GM23338 (cell line): Measurements from ENCODE around the gene AP1G1. TPM values are rescaled to one million over a fixed set of nuclear protein-coding genes. Genes with fewer than 3 reads are reported as not detected.

ENCODE experiments used
- ATAC-seq: fragments of 200-7000 bp; cut with Tn5 transposase; 3 replicates; pipeline ENCODE4 v1.9.1; 2020
- DNase-seq: peaks from one replicate; pipeline ENCODE4 v3.0.0-alpha.2; 2015; ENCODE audit warnings: low spot score
- H2AFZ ChIP-seq: fragments of 200-600 bp; sonication (generic); 2 replicates; pipeline ENCODE4 v1.8.0; 2016; ENCODE audit warnings: antibody characterized with exemption, mild to moderate bottlenecking, moderate library complexity
- H3F3A ChIP-seq: fragments of 200-600 bp; sonication (generic); replicated peaks from 2 replicates; pipeline ENCODE4 v1.8.0; 2017; ENCODE audit warnings: antibody characterized with exemption, mixed run types, low read depth
- H3K27ac ChIP-seq: fragments of 200-600 bp; sonication (generic); 2 replicates; pipeline ENCODE4 v1.6.1; 2016; ENCODE audit warnings: low read depth
- H3K27me3 ChIP-seq: fragments of 200-600 bp; sonication (generic); 2 replicates; pipeline ENCODE4 v1.8.0; 2016; ENCODE audit warnings: mild to moderate bottlenecking, mixed run types, moderate library complexity; ENCODE audit not compliant: insufficient read depth
- H3K36me3 ChIP-seq: fragments of 200-600 bp; sonication (generic); 2 replicates; pipeline ENCODE4 v1.8.0; 2016; ENCODE audit warnings: mild to moderate bottlenecking; ENCODE audit not compliant: insufficient read depth
- H3K4me1 ChIP-seq: fragments of 200-600 bp; sonication (generic); 2 replicates; pipeline ENCODE4 v1.8.0; 2016; ENCODE audit warnings: mild to moderate bottlenecking, moderate library complexity; ENCODE audit not compliant: insufficient read depth
- H3K4me2 ChIP-seq: fragments of 200-600 bp; sonication (generic); 2 replicates; pipeline ENCODE4 v1.7.1; 2017; ENCODE audit warnings: mixed run types
- H3K4me3 ChIP-seq: fragments of 200-600 bp; sonication (generic); 2 replicates; pipeline ENCODE4 v1.6.1; 2016; ENCODE audit warnings: mixed run types
- H3K79me2 ChIP-seq: fragments of 200-600 bp; sonication (generic); replicated peaks from 2 replicates; pipeline ENCODE4 v1.8.0; 2017; ENCODE audit warnings: mild to moderate bottlenecking; ENCODE audit not compliant: insufficient read depth
- H3K9me2 ChIP-seq: fragments of 200-600 bp; sonication (generic); 2 replicates; pipeline ENCODE4 v1.8.0; 2017; ENCODE audit not compliant: insufficient read depth
- H4K20me1 ChIP-seq: fragments of 200-600 bp; sonication (generic); replicated peaks from 2 replicates; pipeline ENCODE4 v1.8.0; 2017; ENCODE audit warnings: mild to moderate bottlenecking; ENCODE audit not compliant: insufficient read depth
- H3K27ac Mint-ChIP-seq: 2 replicates; pipeline ENCODE4 v1.8.0; 2020; ENCODE audit warnings: inconsistent platforms, mild to moderate bottlenecking, moderate library complexity, mixed read lengths
- H3K27me3 Mint-ChIP-seq: 3 replicates; pipeline ENCODE4 v1.8.0; 2022; ENCODE audit warnings: low read depth, mild to moderate bottlenecking, moderate library complexity, mixed read lengths, inconsistent platforms; ENCODE audit not compliant: insufficient read depth, poor library complexity
- H3K36me3 Mint-ChIP-seq: 3 replicates; pipeline ENCODE4 v1.8.0; 2021; ENCODE audit warnings: low read depth, mild to moderate bottlenecking, inconsistent platforms, moderate library complexity, mixed read lengths
- H3K4me1 Mint-ChIP-seq: 3 replicates; pipeline ENCODE4 v1.8.0; 2020; ENCODE audit warnings: mild to moderate bottlenecking, inconsistent platforms, mixed read lengths
- H3K4me3 Mint-ChIP-seq: 3 replicates; pipeline ENCODE4 v1.8.0; 2021; ENCODE audit warnings: moderate library complexity, mild to moderate bottlenecking, inconsistent platforms, mixed read lengths
- H3K9me3 Mint-ChIP-seq: 3 replicates; pipeline ENCODE4 v1.8.0; 2020; ENCODE audit warnings: moderate library complexity, mild to moderate bottlenecking, inconsistent platforms, mixed read lengths
- CREB1 ChIP-seq: fragments of 250-450 bp; sonication (Bioruptor Pico); IDR thresholded peaks from 2 replicates; pipeline ENCODE4 v1.5.0; 2020; ENCODE audit warnings: low read depth, mild to moderate bottlenecking, moderate library complexity
- ETS1 ChIP-seq: IDR thresholded peaks from 2 replicates; pipeline ENCODE4 v1.6.1; 2016; ENCODE audit warnings: antibody characterized with exemption
- EZH2 ChIP-seq: fragments of 200-600 bp; sonication (generic); IDR thresholded peaks from one replicate; pipeline ENCODE4 v1.8.0; 2017; ENCODE audit warnings: antibody characterized with exemption, mild to moderate bottlenecking, low read depth; ENCODE audit not compliant: unreplicated experiment
- EZH2phosphoT487 ChIP-seq: fragments of 200-600 bp; sonication (generic); IDR thresholded peaks from one replicate; pipeline ENCODE4 v1.8.1; 2018; ENCODE audit warnings: antibody characterized with exemption; ENCODE audit not compliant: unreplicated experiment
- JUNB ChIP-seq: IDR thresholded peaks from one replicate; pipeline ENCODE4 v1.6.1; 2016; ENCODE audit warnings: antibody characterized with exemption; ENCODE audit not compliant: unreplicated experiment
- NANOG ChIP-seq: IDR thresholded peaks from 2 replicates; pipeline ENCODE4 v1.6.1; 2016; ENCODE audit warnings: antibody characterized with exemption, borderline replicate concordance
- POLR2AphosphoS5 ChIP-seq: IDR thresholded peaks from 2 replicates; pipeline ENCODE4 v1.6.1; 2016; ENCODE audit warnings: antibody characterized with exemption, low read depth
- STAT1 ChIP-seq: IDR thresholded peaks from one replicate; pipeline ENCODE4 v1.6.1; 2016; ENCODE audit warnings: antibody characterized with exemption; ENCODE audit not compliant: unreplicated experiment
- ZNF114 ChIP-seq: fragments of 250-450 bp; sonication (Bioruptor Pico); IDR thresholded peaks from 2 replicates; pipeline ENCODE4 v1.5.0; 2020; ENCODE audit warnings: mild to moderate bottlenecking, moderate library complexity
- ZNF331 ChIP-seq: fragments of 250-450 bp; sonication (Bioruptor Pico); IDR thresholded peaks from 2 replicates; pipeline ENCODE4 v1.5.0; 2020; ENCODE audit warnings: low read depth, mild to moderate bottlenecking, moderate library complexity
- ZNF462 ChIP-seq: fragments of 250-450 bp; sonication (Bioruptor Pico); IDR thresholded peaks from 2 replicates; pipeline ENCODE4 v1.5.0; 2020; ENCODE audit warnings: mild to moderate bottlenecking, moderate library complexity
- polyA plus RNA-seq: library from polyadenylated mRNA; unstranded; fragments of >200 nt; fragmentation: Nextera tagmentation; extraction: Ambion mirVana; gene quantifications from 2 replicates; pipeline ENCODE4 v1.2.1, GENCODE V29; 2016
- total RNA-seq: library from RNA; depleted of rRNA; stranded (reverse); fragments of >200 nt; shearing (Covaris generic); gene quantifications from 2 replicates; pipeline ENCODE4 v1.2.3, GENCODE V29; 2014
- TF ChIP-seq, protein P1 (sequence below), 2 experiments: fragments of 200-600 bp in 1 of 2; sonication (generic) in 1 of 2; conservative IDR thresholded peaks; 2 replicates each; pipeline versions ENCODE4 v1.5.1 to v1.6.1; 2016 to 2017; ENCODE audit warnings: antibody characterized with exemption in 2 of 2, low read depth in 2 of 2, mild to moderate bottlenecking in 2 of 2, moderate library complexity in 1 of 2

The AP1G1 gene
- total and polyA plus RNA-seq, 2 experiments from 2014 or later = 16.3 to 73.3 TPM

- TF ChIP-seq STAT1 = no peak
- TF ChIP-seq JUNB = no peak
- TF ChIP-seq EZH2phosphoT487 = no peak
- TF ChIP-seq ETS1 = no peak
- no peak for TF ChIP-seq ZNF114 (CRISPR knock-in tag)
- no peak overlapping the region for H3K4me2 ChIP-seq
- H3K4me3 ChIP-seq = no peak overlapping the region
- no peaks in the 10 kb centered on the region; the same call in none of the 2 replicates for H3K4me1 ChIP-seq
- Mint-ChIP-seq H3K4me3 (no peak overlapping the region), H3K4me1 (peaks cover 3% of the 10 kb centered on the region; the same call in 2 of the 3 replicates), H3K27me3 (no peaks in the 10 kb centered on the region), H3K36me3 (peaks cover 48% of the 10 kb centered on the region), H3K9me3 (no peaks in the 10 kb centered on the region), H3K27ac (no peak overlapping the region)
- H4K20me1 ChIP-seq = no peaks in the 10 kb centered on the region
- no peak overlapping the region for H3K27ac ChIP-seq
- no peaks in the 10 kb centered on the region for H3K27me3 ChIP-seq
- no peaks in the 10 kb centered on the region for H3K9me2 ChIP-seq
- no peak overlapping the region for H2AFZ ChIP-seq
- no peaks in the 10 kb centered on the region for H3F3A ChIP-seq
- H3K79me2 ChIP-seq = no peaks in the 10 kb centered on the region
- DNase-seq = no peak
- no peak for ATAC-seq
- peaks cover 35% of the 10 kb centered on the region for H3K36me3 ChIP-seq
Measured at GRCh38 chr16:71734511-71734910, 74.1 kb downstream of the AP1G1 start.

DNA sequence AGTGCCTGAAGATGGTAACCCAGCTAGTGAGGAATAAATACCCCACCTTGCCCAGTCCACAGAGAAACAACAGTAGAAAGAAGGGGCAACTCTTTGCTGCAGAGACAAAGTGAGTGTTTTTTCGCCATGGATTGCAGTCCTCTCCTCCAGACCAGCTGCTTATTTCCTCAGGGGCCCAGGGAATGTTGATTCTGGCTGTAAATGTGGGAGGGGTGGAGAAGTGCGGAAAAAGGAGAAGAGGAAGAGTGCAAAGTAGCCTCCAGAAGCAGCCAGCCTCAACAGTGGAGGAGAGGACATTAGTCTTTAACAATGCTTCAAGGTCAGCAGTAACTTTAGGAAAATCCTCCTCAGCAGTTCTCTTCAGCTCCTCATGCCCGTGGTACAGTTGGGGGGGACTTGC lies 76.0 kb downstream of the AP1G1 start:
- no peak overlapping the region for H3K4me2 ChIP-seq
- H2AFZ ChIP-seq = no peak overlapping the region
- ATAC-seq (no peak), DNase-seq (no peak)
- H3K27me3 Mint-ChIP-seq = no peaks in the 10 kb centered on the region
- no peak overlapping the region for H3K27ac ChIP-seq
- peaks cover 21% of the 10 kb centered on the region for H3K36me3 ChIP-seq
- no peaks in the 10 kb centered on the region; the same call in none of the 2 replicates for H3K4me1 ChIP-seq
- no peaks in the 10 kb centered on the region; the same call in 1 of the 2 replicates for H4K20me1 ChIP-seq
- H3K27ac Mint-ChIP-seq = no peak overlapping the region
- H3K79me2 ChIP-seq = no peaks in the 10 kb centered on the region
- peaks cover 7% of the 10 kb centered on the region; the same call in 2 of the 3 replicates for H3K4me1 Mint-ChIP-seq
- no peak overlapping the region for H3K4me3 Mint-ChIP-seq
- H3K9me3 Mint-ChIP-seq = no peaks in the 10 kb centered on the region
- no peak overlapping the region for H3K4me3 ChIP-seq
- no peaks in the 10 kb centered on the region for H3F3A ChIP-seq
- peaks cover 30% of the 10 kb centered on the region for H3K36me3 Mint-ChIP-seq
- no peaks in the 10 kb centered on the region for H3K27me3 ChIP-seq
- no peaks in the 10 kb centered on the region for H3K9me2 ChIP-seq
- TF ChIP-seq JUNB (no peak), EZH2 (no peak), POLR2AphosphoS5 (no peak), CREB1 (CRISPR knock-in tag) (no peak), ZNF114 (CRISPR knock-in tag) (no peak), ETS1 (no peak), ZNF331 (no peak), NANOG (no peak), ZNF462 (CRISPR knock-in tag) (no peak), STAT1 (no peak)
- TF ChIP-seq, protein P1, sequence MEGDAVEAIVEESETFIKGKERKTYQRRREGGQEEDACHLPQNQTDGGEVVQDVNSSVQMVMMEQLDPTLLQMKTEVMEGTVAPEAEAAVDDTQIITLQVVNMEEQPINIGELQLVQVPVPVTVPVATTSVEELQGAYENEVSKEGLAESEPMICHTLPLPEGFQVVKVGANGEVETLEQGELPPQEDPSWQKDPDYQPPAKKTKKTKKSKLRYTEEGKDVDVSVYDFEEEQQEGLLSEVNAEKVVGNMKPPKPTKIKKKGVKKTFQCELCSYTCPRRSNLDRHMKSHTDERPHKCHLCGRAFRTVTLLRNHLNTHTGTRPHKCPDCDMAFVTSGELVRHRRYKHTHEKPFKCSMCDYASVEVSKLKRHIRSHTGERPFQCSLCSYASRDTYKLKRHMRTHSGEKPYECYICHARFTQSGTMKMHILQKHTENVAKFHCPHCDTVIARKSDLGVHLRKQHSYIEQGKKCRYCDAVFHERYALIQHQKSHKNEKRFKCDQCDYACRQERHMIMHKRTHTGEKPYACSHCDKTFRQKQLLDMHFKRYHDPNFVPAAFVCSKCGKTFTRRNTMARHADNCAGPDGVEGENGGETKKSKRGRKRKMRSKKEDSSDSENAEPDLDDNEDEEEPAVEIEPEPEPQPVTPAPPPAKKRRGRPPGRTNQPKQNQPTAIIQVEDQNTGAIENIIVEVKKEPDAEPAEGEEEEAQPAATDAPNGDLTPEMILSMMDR (conservative IDR thresholded peaks at IDR 0.05; ENCODE audit: low read depth in 2 of 2) = no peak
